Heart right ventricle (tissue), 16 donors: ENCODE measurements around the gene ADGRD2. TPM values are rescaled to one million over a fixed set of nuclear protein-coding genes. Genes with fewer than 3 reads are reported as not detected.

ENCODE experiments used
- ATAC-seq, 8 donors: fragments of 200-7000 bp; cut with Tn5 transposase; one replicate each; pipeline ENCODE4 v1.9.1; 2020; ENCODE audit warnings: mild to moderate bottlenecking in 8 of 8, moderate library complexity in 8 of 8, moderate number of reproducible peaks in 1 of 8
- DNase-seq, 2 donors: peaks; one replicate each; pipeline ENCODE4 v3.0.0-alpha.2; 2020
- H3K27ac ChIP-seq, 10 donors: fragments of 200-600 bp; sonication (generic) in 2 of 10; one replicate each; pipeline versions ENCODE4 v1.5.0 to v1.8.0; 2020 to 2022; ENCODE audit warnings: mild to moderate bottlenecking in 3 of 10
- H3K27me3 ChIP-seq, 7 donors: fragments of 200-600 bp; one replicate each; pipeline ENCODE4 v1.8.0; 2021 to 2022; ENCODE audit warnings: mild to moderate bottlenecking in 2 of 7
- H3K36me3 ChIP-seq, 9 donors: fragments of 200-600 bp; sonication (generic) in 1 of 9; one replicate each; pipeline versions ENCODE4 v1.5.0 to v1.8.0; 2020 to 2022; ENCODE audit warnings: mild to moderate bottlenecking in 2 of 9
- H3K4me1 ChIP-seq, 9 donors: fragments of 200-600 bp; sonication (generic) in 1 of 9; one replicate each; pipeline versions ENCODE4 v1.5.0 to v1.8.0; 2020 to 2022; ENCODE audit warnings: mild to moderate bottlenecking in 4 of 9
- H3K4me3 ChIP-seq, 10 donors: fragments of 200-600 bp; sonication (generic) in 2 of 10; one replicate each; pipeline versions ENCODE4 v1.5.0 to v1.8.0; 2020 to 2022; ENCODE audit warnings: mild to moderate bottlenecking in 7 of 10, moderate library complexity in 2 of 10
- H3K9me3 ChIP-seq, 11 donors: fragments of 200-600 bp in 10 of 11; sonication (generic) in 2 of 11; one replicate each; pipeline versions ENCODE4 v1.5.0 to v1.8.0; 2013 to 2022; ENCODE audit warnings: mild to moderate bottlenecking in 2 of 11, control low read depth in 1 of 11, moderate library complexity in 1 of 11
- WGBS, 2 donors: extraction: QIAGEN DNeasy Blood & Tissue Kit; methylation state at CpG; one replicate each; pipeline ENCODE4 v1.1.7; 2013; ENCODE audit warnings: inconsistent platforms in 1 of 2; 5-methylcytosine and 5-hydroxymethylcytosine counted together
- intact Hi-C, 10 donors: fragments of 100-400 bp; cut with DNase I; formaldehyde crosslinking; loops; one replicate each; pipeline versions ENCODE4 v1.11.1 to v1.14.2; 2022
- polyA plus RNA-seq, 2 donors: library from polyadenylated mRNA; stranded (reverse); fragments of 200-250 nt; gene quantifications; one replicate each; pipeline ENCODE4 v1.2.3, GENCODE V29; 2013
- total RNA-seq, 10 donors: library from RNA; stranded (reverse); fragmentation: NEBNext Ultra II Directional in 3 of 10; extraction: Animal tissue kit (Norgen Biotek cat#: 25700) in 3 of 10; gene quantifications; one replicate each; pipeline versions ENCODE4 v1.2.1 to v1.2.4, GENCODE V29; 2021 to 2023
- TF ChIP-seq, protein P1 (sequence below), 9 donors: fragments of 200-600 bp; sonication (generic) in 2 of 9; IDR thresholded peaks; one replicate each; pipeline versions ENCODE4 v1.5.0 to v1.8.0; 2021 to 2022; ENCODE audit warnings: antibody characterized with exemption in 9 of 9, mild to moderate bottlenecking in 5 of 9, moderate library complexity in 1 of 9
- donor health status: Arrhythmogenic right ventricular cardiomyopathy.
- donor health status: ischemic (EF 13 %, LVEDD 7.1; RV severe dilation, severe dysfunction).
- donor health status: healthy with polysubstance abuse.
- donor health status: DM: no; HTN: yes; CAD: no.
- donor health status: DM: no; HTN: no; CAD: no.
- donor health status: ischemic (EF 25% LVEDD 6.9; RV normal size, moderate dysfunction).
- donor health status: ischemic (EF 25% LVEDD 5.7; RV mildly dilated, moderate dysfunction).
- donor health status: healthy.
- donor health status: DM: yes; HTN: yes; CAD: no.
- donor health status: Ischemic cardiomyopathy.
- donor health status: ischemic (EF 35%, LVEDD 5.7; RV mildly dilated, moderate dysfunction).
- donor health status: nonischemic (EF 11% LVEDD 7.7; RV severe dilation, severe dysfunction).
- donor health status: DM: yes; HTN: yes; CAD: no.
- donor health status: PGD.
- donor health status: ischemic (EF 29% LVEDD 5.4; RV normal size, mild dysfunction).
- donor health status: nonischemic (EF 23%, LVEDD 6.1; RV moderate dilation, normal function).

Gene ADGRD2
- total and polyA plus RNA-seq, 12 donors, result 0.03 to 0.68 TPM; not detected in 10

DNA sequence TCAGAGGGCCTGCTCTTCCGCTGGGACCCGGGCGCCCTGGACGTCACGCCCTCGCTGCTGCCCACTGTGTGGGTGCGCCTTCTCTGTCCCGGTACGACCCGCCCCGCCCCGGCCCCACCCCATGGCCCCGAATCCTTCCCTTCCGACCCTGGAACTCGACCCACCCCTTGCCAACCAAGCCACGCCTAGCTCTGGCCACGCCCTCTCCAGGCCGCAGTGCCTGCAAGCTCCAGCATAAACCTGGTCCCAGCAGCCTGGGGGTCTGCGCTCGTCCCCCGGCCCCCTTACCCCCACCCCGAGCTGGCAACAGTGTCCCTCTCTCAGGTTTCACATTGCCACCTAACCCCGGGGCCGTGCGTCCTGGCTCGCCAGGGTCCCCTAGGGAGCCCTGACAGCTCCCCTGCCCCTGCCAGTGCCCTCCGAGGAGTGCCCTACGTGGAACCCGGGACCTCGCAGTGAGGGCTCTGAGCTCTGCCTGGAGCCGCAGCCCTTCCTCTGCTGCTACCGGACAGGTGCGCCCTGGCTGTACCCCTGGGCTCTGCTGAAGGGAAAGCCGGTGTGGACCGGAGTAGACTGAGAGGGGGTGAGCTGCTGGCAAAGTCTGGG lies 3.4 kb downstream of the ADGRD2 start:
- ATAC-seq, result no peak
- WGBS, 2 donors, result 29% methylated on average over 35 of the region's 35 CpGs
- Histone ChIP-seq H3K4me1 (peaks cover 0 to 13% (median 8%) of the 10 kb centered on the region in 9 donors), H3K27me3 (peaks cover 17 to 62% (median 56%) of the 10 kb centered on the region in 7 donors), H3K4me3 (peak overlapping the region in 3 of 10 donors; percentile 3 to 24 (median 5)), H3K36me3 (no peaks in the 10 kb centered on the region), H3K9me3 (no peaks in the 10 kb centered on the region), H3K27ac (no peak overlapping the region)
- intact Hi-C loops, result no loop called here
- no peak for DNase-seq
- TF ChIP-seq, protein P1, sequence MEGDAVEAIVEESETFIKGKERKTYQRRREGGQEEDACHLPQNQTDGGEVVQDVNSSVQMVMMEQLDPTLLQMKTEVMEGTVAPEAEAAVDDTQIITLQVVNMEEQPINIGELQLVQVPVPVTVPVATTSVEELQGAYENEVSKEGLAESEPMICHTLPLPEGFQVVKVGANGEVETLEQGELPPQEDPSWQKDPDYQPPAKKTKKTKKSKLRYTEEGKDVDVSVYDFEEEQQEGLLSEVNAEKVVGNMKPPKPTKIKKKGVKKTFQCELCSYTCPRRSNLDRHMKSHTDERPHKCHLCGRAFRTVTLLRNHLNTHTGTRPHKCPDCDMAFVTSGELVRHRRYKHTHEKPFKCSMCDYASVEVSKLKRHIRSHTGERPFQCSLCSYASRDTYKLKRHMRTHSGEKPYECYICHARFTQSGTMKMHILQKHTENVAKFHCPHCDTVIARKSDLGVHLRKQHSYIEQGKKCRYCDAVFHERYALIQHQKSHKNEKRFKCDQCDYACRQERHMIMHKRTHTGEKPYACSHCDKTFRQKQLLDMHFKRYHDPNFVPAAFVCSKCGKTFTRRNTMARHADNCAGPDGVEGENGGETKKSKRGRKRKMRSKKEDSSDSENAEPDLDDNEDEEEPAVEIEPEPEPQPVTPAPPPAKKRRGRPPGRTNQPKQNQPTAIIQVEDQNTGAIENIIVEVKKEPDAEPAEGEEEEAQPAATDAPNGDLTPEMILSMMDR (IDR thresholded peaks at IDR 0.05), result no peak

DNA sequence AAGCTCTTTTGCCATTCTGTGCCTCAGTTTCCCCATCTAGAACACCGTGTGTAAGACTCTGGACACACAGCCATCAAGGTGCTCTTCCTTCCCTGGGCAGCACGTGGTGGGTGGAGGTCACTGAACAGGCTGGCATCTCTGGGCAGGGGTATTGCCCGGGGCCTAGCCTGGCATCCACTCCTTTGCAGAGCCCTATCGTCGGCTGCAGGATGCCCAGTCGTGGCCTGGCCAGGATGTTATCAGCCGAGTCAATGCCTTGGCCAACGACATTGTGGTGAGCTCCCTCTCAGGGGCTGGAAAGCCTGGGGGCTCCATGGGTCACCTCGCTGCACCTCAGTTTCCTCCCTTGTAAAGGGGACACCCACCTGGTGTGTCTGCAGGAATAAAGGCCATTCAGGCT lies 4.0 kb downstream of the ADGRD2 start:
- peaks cover 0 to 13% (median 8%) of the 10 kb centered on the region in 9 donors for H3K4me1 ChIP-seq
- intact Hi-C loops, result no loop called here
- no peak overlapping the region for H3K27ac ChIP-seq
- ATAC-seq, result no peak
- no peaks in the 10 kb centered on the region for H3K36me3 ChIP-seq
- peaks cover 17 to 60% (median 54%) of the 10 kb centered on the region in 7 donors for H3K27me3 ChIP-seq
- DNase-seq, result no peak
- WGBS, 2 donors, result 76 to 85% methylated on average over 9 of the region's 9 CpGs
- H3K9me3 ChIP-seq, result no peaks in the 10 kb centered on the region
- no peak overlapping the region for H3K4me3 ChIP-seq
- TF ChIP-seq, protein P1 (IDR thresholded peaks at IDR 0.05), result no peak

DNA sequence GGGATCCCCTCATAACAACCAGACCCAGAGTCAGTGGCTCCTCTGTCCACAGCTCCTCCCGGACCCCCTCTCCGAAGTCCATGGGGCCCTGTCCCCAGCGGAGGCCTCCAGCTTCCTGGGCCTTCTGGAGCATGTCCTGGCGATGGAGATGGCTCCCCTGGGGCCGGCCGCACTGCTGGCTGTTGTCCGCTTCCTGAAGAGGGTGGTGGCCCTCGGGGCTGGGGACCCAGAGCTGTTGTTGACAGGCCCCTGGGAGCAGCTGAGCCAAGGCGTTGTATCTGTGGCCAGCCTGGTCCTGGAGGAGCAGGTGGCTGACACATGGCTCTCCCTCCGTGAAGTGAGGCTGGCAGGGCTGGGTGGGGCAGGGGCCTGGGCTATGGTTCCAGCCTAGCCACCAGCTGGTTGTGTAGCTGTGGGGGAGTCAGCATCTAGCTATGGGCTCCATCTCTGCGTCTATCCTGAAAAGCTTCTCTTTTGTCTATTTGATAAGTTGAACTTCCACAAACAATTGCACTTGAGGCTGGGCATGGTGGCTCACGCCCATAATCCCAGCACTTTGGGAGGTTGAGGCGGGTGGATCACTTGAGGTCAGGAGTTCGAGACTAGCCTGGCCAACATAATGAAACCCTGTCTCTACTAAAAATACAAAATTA lies 4.7 kb downstream of the ADGRD2 start:
- Histone ChIP-seq H3K36me3 (no peaks in the 10 kb centered on the region), H3K9me3 (no peaks in the 10 kb centered on the region), H3K4me1 (peaks cover 0 to 13% (median 8%) of the 10 kb centered on the region in 9 donors), H3K27ac (no peak overlapping the region), H3K4me3 (no peak overlapping the region), H3K27me3 (peaks cover 16 to 54% (median 48%) of the 10 kb centered on the region in 7 donors)
- 77 to 81% methylated on average over 14 of the region's 14 CpGs for WGBS, 2 donors
- DNase-seq (no peak), ATAC-seq (no peak)
- TF ChIP-seq, protein P1 (IDR thresholded peaks at IDR 0.05), result no peak
- intact Hi-C loops, result no loop called here

DNA sequence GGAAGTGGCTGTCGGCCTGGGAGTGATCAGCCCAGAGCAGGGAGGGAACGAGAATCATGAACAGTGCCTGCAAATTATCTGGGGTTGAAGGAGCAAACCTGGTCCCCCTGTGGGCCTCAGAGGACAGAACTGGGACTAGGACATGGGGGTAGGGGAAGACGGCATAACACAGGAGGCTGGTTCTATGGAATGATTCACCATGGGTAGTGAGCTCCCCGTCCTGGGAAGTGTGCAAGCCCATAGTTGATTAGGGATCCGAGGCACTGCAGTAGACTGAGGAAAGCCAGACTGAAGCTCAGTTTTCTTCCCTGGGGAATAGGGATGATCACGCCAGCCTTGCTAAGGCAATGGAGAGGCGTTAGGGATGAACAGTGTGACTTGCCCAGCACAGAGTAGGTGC lies 5.6 kb downstream of the ADGRD2 start:
- WGBS, 2 donors, result 76 to 82% methylated on average over 7 of the region's 7 CpGs
- no peak for DNase-seq

More for the DNA sequence above, 5.6 kb downstream of the ADGRD2 start:
- Histone ChIP-seq H3K27me3 (peaks cover 7 to 45% (median 39%) of the 10 kb centered on the region in 7 donors), H3K9me3 (peaks cover 0 to 6% (median 0%) of the 10 kb centered on the region in 11 donors), H3K4me1 (peaks cover 0 to 7% (median 2%) of the 10 kb centered on the region in 9 donors), H3K4me3 (no peak overlapping the region), H3K27ac (no peak overlapping the region), H3K36me3 (no peaks in the 10 kb centered on the region)
- TF ChIP-seq, protein P1 (IDR thresholded peaks at IDR 0.05), result no peak
- ATAC-seq, result no peak
- intact Hi-C loops, result no loop called here
